GM12875 (cell line): Measurements from ENCODE around the gene MSRB1.
A peak's percentile ranks its signal among the peaks of the same experiment; 100 is the strongest.

Experiments used
- H3K4me3 ChIP-seq: one replicate; pipeline ENCODE4 v1.5.1; 2011; ENCODE audit warnings: low read depth, low read length, control low read depth
- CTCF ChIP-seq: IDR thresholded peaks from 2 replicates; pipeline ENCODE4 v1.5.1; 2011; ENCODE audit warnings: low read depth, mild to moderate bottlenecking, control low read depth, inconsistent platforms, low read length, moderate library complexity, borderline replicate concordance; ENCODE audit not compliant: insufficient read depth

Gene MSRB1

DNA sequence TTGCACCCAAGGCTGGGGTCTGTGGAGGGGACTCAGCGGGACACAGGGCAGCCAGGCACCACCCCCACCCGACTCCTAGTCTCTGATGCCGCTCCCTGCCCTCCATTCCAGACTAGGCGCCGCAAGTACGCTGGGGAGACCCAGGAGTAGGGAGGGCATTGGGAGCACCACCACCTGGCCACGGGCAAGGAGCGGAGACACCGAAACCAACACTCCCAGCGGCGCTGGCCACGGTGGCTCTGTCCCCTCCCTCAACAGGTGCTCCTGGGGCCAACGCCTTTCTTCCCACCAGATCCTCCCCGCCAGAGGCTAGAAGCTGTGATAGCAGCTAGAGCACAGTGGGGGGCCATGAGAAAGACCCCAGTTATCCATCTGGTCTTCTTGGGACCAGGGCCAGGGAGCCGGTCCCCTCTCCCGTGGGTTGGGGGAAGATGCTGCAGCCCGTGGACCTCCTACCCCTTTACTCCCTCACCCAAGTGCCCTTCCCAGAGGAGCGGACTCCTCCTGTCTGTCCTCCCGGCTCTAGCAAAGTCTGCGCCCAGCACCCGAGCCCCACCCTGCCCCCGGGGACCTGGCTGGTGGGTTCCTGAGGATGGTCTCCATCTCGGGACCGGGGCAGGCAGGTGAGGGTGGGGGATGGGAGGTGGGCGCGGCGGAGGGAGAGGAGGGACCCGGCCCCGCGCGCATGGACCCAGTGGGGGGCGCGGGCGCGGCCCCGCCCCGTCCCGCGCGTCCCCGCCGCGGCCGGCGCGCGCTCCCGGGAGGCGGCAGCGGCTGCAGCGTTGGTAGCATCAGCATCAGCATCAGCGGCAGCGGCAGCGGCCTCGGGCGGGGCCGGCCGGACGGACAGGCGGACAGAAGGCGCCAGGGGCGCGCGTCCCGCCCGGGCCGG, 46.5 kb upstream of the MSRB1 start, which contains the start of gene SYNGR3:
SYNGR3 (plus strand) TSS at position 762 of the 892 bp plus-strand sequence. CDS start 133 bp downstream, outside the sequence.
- peak within 1 kb of the TSS; percentile 44 for H3K4me3 ChIP-seq
- no peak for TF ChIP-seq CTCF

DNA sequence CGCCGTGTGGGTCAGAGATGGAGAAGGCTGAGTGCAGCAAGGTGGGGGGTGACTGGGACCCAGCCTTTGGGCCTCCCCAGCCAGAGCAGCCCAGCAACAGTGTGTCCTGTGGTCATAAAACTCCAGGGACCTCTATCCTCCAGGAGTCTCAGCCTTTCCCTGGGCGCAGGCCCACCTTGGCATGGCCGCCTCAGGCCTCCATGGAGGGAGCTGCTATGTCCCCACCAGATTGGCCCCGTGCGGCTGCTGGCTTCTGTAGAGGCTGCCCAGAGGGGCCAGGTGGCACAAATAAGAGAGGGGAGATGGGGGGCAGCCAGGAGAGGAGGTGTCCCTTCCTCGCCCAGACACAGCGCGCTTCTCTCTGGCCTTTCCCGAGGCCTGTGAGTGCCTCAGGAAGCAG, 44.2 kb upstream of the MSRB1 start:
- H3K4me3 ChIP-seq: no peak overlapping the region
- no peak for TF ChIP-seq CTCF

- TF ChIP-seq CTCF: no peak
- H3K4me3 ChIP-seq: peak overlapping the region; percentile 63
Observed at GRCh38 chr16:1985466-1986150, 42.6 kb upstream of the MSRB1 start.

GRCh38 chr16:1984347-1985225, 41.6 kb upstream of the MSRB1 start:
- peak overlapping the region; percentile 63 for H3K4me3 ChIP-seq
- TF ChIP-seq CTCF: no peak

DNA sequence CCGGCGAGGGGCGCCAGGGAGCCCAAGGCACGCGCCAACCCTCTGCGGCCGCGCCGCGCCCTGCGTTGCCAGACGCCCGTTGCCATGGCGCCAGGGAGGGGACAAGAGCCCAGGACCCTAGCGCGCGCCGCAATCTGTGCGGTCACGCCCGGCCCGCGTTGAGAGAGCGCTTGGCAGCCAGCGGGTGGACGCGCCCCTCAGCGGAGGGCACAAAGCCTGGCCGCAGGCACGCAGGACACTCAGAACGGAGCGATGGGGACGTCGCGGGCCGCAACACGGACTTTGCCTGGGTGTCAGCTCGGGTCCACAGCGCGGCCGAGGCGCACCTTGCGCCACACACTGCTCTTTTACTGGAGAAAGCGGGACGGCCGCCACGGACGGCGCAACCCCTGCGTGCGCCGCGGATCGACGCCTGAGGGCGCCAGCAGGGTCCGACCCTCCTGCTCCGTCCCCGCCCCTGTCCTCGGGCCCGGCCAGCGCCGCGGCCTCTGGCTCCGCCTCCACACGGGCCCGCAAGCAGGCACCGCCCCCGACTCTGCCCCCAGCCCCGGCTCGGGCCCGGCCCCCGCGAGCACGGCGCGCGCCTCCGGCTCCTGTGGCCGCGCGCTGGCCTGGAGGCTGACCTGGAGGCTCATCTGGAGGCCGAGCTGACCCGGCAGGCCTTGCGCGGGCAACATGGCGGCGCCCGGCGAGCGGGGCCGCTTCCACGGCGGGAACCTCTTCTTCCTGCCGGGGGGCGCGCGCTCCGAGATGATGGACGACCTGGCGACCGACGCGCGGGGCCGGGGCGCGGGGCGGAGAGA, 40.7 kb upstream of the MSRB1 start, which contains the start of gene GFER:
GFER (plus strand) TSS at position 650 of the 803 bp plus-strand sequence; CDS start at position 676, 26 bp downstream.
- peak within 1 kb of the TSS; percentile 63 for H3K4me3 ChIP-seq
- TF ChIP-seq CTCF: peak; percentile 55

DNA sequence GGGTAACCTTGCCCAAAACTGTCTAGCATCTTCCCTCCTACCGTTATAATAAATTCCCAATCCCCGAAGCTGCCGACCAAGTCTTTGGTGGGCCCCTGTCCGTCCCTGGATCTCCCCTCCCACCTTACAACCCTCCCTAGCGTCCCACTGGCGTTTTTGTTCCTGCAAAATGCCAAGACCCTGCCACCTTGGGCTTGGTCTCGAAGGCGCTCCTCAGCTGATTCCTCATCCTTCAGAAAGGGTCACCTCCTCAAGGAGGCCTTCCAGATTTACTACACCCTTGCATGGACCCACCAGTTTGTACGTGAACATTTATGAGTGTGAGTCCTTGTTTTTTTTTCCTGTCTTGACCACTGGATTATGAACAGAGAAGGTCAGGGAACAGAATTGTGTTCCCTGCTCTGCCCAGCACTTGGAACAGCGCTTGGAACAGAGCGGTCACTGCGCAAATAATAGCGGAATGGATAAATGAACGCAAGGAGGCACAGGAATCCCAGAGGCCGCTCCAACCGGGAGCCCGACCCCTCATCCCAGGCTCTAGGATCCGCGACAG, 40.1 kb upstream of the MSRB1 start:
- H3K4me3 ChIP-seq: no peak overlapping the region
- peak; percentile 26; the same call in 1 of the 2 replicates for TF ChIP-seq CTCF
